Endodermal cell (in vitro differentiated cells): ENCODE measurements around the gene LRRC74B. TPM values are rescaled to one million over a fixed set of nuclear protein-coding genes. Genes with fewer than 3 reads are reported as not detected.

Experiments
- DNase-seq: peaks from one replicate; pipeline ENCODE4 v3.0.0-alpha.2; 2017
- H3K27ac ChIP-seq: 2 replicates; pipeline ENCODE4 v1.5.1; 2013; ENCODE audit warnings: mild to moderate bottlenecking, low read depth, low read length, moderate library complexity
- H3K27me3 ChIP-seq: 2 replicates; pipeline ENCODE4 v1.6.1; 2013; ENCODE audit warnings: mild to moderate bottlenecking, low read length, moderate library complexity; ENCODE audit not compliant: insufficient read depth, control insufficient read depth, poor library complexity, severe bottlenecking
- H3K36me3 ChIP-seq: 2 replicates; pipeline ENCODE4 v1.7.0; 2013; ENCODE audit warnings: mild to moderate bottlenecking, low read length, moderate library complexity; ENCODE audit not compliant: control insufficient read depth, insufficient read depth
- H3K4me1 ChIP-seq: one replicate; pipeline ENCODE4 v1.7.0; 2013; ENCODE audit warnings: low read length; ENCODE audit not compliant: control insufficient read depth, insufficient read depth
- H3K4me3 ChIP-seq: 2 replicates; pipeline ENCODE4 v1.5.1; 2013; ENCODE audit warnings: mild to moderate bottlenecking, low read length, moderate library complexity
- H3K9ac ChIP-seq: 2 replicates; pipeline ENCODE4 v1.6.1; 2013; ENCODE audit warnings: mild to moderate bottlenecking, low read length, moderate library complexity; ENCODE audit not compliant: poor library complexity, severe bottlenecking; ENCODE audit errors: extremely low read depth
- H3K9me3 ChIP-seq: 2 replicates; pipeline ENCODE4 v1.6.1; 2013; ENCODE audit warnings: mild to moderate bottlenecking, low read length, moderate library complexity; ENCODE audit not compliant: control insufficient read depth
- H3K27ac Mint-ChIP-seq: 2 replicates; pipeline ENCODE4 v1.8.0; 2020; ENCODE audit warnings: mixed read lengths
- H3K27me3 Mint-ChIP-seq: 2 replicates; pipeline ENCODE4 v1.8.0; 2021; ENCODE audit warnings: mild to moderate bottlenecking, mixed read lengths; ENCODE audit not compliant: insufficient read depth
- H3K36me3 Mint-ChIP-seq: 2 replicates; pipeline ENCODE4 v1.8.0; 2020; ENCODE audit warnings: low read depth, mixed read lengths
- H3K4me1 Mint-ChIP-seq: 2 replicates; pipeline ENCODE4 v1.8.0; 2020; ENCODE audit warnings: mixed read lengths
- H3K4me3 Mint-ChIP-seq: 2 replicates; pipeline ENCODE4 v1.8.0; 2020; ENCODE audit warnings: mild to moderate bottlenecking, moderate library complexity, mixed read lengths
- H3K9me3 Mint-ChIP-seq: 2 replicates; pipeline ENCODE4 v1.8.0; 2020; ENCODE audit warnings: mild to moderate bottlenecking, mixed read lengths
- WGBS, 2 experiments: methylation state at CpG; one replicate each; pipeline versions ENCODE4 v1.1.5 to v1.1.7; 2013; ENCODE audit warnings: missing lambda C conversion rate in 2 of 2, mixed read lengths in 1 of 2; ENCODE audit not compliant: insufficient coverage in 1 of 2, insufficient read length in 1 of 2; 5-methylcytosine and 5-hydroxymethylcytosine counted together
- total RNA-seq, 2 donors: library from RNA; stranded (reverse); fragmentation: NEBNext Ultra II Directional in 1 of 2; extraction: Animal tissue kit (Norgen Biotek cat#: 25700) in 1 of 2; gene quantifications; 2 replicates in 1 of 2; 3 replicates in 1 of 2; pipeline ENCODE4 v1.2.1, GENCODE V29; 2021
- TF ChIP-seq, protein P1 (sequence below): fragments of 200-600 bp; sonication (generic); conservative IDR thresholded peaks from 2 replicates; pipeline ENCODE4 v1.5.0; 2021; ENCODE audit warnings: antibody characterized with exemption, mild to moderate bottlenecking

LRRC74B gene
- total RNA-seq, 2 donors from 2014 or later, result not detected

DNA sequence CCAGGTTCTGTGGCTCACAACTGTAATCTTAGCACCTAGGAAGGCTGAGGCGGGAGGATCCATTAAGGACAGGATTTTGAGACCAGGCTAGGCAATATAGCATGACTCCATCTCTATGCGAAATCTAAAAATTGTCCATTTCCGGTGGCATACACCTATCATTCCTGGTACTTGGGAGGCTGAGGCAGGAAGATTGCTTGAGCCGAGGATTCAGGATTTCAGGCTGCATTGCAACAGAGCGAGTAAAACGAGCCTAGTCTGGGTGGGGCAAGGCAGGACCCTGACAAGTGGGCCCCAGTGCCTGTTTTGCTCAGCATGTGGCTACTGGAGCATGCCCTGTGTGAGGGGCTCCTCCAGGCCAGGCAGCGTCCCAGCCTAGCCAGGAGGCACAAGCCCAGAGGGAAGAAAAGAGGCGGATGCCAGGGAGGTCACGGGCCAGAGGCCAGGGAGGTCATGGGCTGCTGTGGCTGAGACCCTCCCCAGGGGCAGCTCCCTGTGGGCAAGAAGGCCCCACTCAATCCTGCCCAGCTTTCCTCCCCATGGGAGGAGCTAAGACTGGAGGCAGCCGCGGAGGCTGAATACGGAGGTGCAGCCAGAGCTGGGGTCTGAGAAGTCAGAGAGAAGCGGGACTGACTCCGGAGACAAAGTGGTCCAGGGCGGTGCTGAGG is 8.4 kb downstream of the LRRC74B start:
- H3K27me3 ChIP-seq, result no peaks in the 10 kb centered on the region
- no peak overlapping the region for H3K27ac Mint-ChIP-seq
- no peaks in the 10 kb centered on the region for H3K9me3 ChIP-seq
- H3K4me3 ChIP-seq, result no peak overlapping the region
- H3K4me1 ChIP-seq, result no peaks in the 10 kb centered on the region
- WGBS, 2 experiments, result 93 to 94% methylated on average over 11 to 15 of the region's 15 CpGs
- H3K4me3 Mint-ChIP-seq, result no peak overlapping the region
- no peaks in the 10 kb centered on the region for H3K36me3 Mint-ChIP-seq
- H3K27me3 Mint-ChIP-seq, result peaks cover 3% of the 10 kb centered on the region
- H3K4me1 Mint-ChIP-seq, result peaks cover 18% of the 10 kb centered on the region
- no peaks in the 10 kb centered on the region for H3K36me3 ChIP-seq
- TF ChIP-seq, protein P1, sequence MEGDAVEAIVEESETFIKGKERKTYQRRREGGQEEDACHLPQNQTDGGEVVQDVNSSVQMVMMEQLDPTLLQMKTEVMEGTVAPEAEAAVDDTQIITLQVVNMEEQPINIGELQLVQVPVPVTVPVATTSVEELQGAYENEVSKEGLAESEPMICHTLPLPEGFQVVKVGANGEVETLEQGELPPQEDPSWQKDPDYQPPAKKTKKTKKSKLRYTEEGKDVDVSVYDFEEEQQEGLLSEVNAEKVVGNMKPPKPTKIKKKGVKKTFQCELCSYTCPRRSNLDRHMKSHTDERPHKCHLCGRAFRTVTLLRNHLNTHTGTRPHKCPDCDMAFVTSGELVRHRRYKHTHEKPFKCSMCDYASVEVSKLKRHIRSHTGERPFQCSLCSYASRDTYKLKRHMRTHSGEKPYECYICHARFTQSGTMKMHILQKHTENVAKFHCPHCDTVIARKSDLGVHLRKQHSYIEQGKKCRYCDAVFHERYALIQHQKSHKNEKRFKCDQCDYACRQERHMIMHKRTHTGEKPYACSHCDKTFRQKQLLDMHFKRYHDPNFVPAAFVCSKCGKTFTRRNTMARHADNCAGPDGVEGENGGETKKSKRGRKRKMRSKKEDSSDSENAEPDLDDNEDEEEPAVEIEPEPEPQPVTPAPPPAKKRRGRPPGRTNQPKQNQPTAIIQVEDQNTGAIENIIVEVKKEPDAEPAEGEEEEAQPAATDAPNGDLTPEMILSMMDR, result no peak
- no peaks in the 10 kb centered on the region for H3K9me3 Mint-ChIP-seq
- H3K9ac ChIP-seq, result no peak overlapping the region
- DNase-seq, result no peak
- no peak overlapping the region for H3K27ac ChIP-seq

DNA sequence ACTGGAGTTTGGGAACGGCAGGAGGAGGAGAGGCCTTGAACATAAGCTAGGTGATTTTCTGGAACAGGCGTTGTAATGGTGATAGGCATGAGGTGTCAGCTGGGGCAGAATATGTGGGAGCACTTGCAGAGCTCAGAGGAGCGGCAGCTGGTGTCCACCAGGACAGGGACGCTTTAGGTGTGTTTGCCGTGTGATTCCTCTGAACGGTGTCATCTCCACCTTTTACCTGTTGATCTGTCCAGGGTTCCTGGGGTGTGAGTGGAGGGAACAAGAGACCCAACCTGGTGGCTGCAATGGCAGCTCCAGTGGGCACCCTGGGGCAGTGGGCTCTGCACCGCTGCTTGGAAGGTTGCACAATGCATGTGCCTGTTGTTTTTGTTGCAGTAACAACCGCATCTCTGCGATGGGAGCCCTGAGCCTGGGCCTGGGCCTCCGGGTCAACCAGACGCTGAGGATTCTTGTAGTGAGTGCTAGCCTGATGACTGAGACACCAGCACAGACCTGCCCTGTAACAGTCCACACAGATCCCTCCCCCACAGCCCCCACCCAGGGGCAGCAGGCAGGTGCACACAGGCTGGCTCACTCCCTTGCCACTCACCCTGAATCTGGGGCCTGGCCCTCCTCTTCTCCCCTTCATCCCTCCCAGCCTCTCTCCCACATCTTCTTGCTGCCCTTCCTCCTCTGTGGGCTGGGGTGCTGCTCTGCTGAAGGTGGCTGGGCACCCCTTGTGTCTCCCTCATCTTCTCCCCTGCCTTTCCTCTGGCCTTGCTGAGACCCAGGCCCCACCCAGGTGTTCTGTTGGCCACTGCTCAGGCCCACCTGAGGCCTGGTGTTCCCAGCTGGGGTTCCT is 9.2 kb downstream of the LRRC74B start:
- no peaks in the 10 kb centered on the region for H3K4me1 ChIP-seq
- Mint-ChIP-seq H3K9me3 (no peaks in the 10 kb centered on the region), H3K36me3 (no peaks in the 10 kb centered on the region), H3K27ac (no peak overlapping the region), H3K4me3 (no peak overlapping the region), H3K27me3 (peaks cover 3% of the 10 kb centered on the region), H3K4me1 (peaks cover 18% of the 10 kb centered on the region)
- H3K36me3 ChIP-seq, result no peaks in the 10 kb centered on the region
- H3K4me3 ChIP-seq, result no peak overlapping the region
- 87 to 93% methylated on average over 9 to 11 of the region's 11 CpGs for WGBS, 2 experiments
- no peak for DNase-seq
- H3K9ac ChIP-seq, result no peak overlapping the region
- no peaks in the 10 kb centered on the region for H3K27me3 ChIP-seq
- TF ChIP-seq, protein P1, result no peak
- no peaks in the 10 kb centered on the region for H3K9me3 ChIP-seq
- no peak overlapping the region for H3K27ac ChIP-seq

DNA sequence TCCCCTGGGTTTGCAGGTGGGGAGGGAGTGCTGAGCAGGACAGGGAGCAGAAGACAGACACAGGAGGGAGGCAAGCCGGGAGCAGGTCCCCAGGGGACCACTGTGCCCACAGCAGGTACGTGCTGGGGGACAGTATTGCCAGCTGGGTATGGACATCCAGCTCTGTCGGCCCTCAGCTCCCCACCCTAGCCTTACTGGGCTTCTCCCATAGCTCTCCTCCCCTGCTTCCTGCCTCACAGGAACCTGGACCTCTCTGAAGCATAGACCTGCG is 9.8 kb downstream of the LRRC74B start:
- H3K9me3 Mint-ChIP-seq, result no peaks in the 10 kb centered on the region
- no peak overlapping the region for H3K9ac ChIP-seq
- no peak overlapping the region for H3K4me3 ChIP-seq
- no peak overlapping the region for H3K27ac ChIP-seq
- H3K36me3 Mint-ChIP-seq, result no peaks in the 10 kb centered on the region
- no peaks in the 10 kb centered on the region for H3K36me3 ChIP-seq
- peaks cover 18% of the 10 kb centered on the region for H3K4me1 Mint-ChIP-seq
- WGBS, 2 experiments, result 70 to 94% methylated on average over 2 to 4 of the region's 4 CpGs
- DNase-seq, result no peak
- H3K27me3 Mint-ChIP-seq, result peaks cover 3% of the 10 kb centered on the region
- H3K27ac Mint-ChIP-seq, result no peak overlapping the region
- TF ChIP-seq, protein P1, result no peak
- no peaks in the 10 kb centered on the region for H3K27me3 ChIP-seq
- no peak overlapping the region for H3K4me3 Mint-ChIP-seq
- no peaks in the 10 kb centered on the region for H3K9me3 ChIP-seq
- H3K4me1 ChIP-seq, result no peaks in the 10 kb centered on the region
